Heart right ventricle (tissue), 16 donors: ENCODE results near the gene PLCB1. TPM values are rescaled to one million over a fixed set of nuclear protein-coding genes. Genes with fewer than 3 reads are reported as not detected.

Experiments used
- ATAC-seq, 8 donors: fragments of 200-7000 bp; cut with Tn5 transposase; one replicate each; pipeline ENCODE4 v1.9.1; 2020; ENCODE audit warnings: mild to moderate bottlenecking in 8 of 8, moderate library complexity in 8 of 8, moderate number of reproducible peaks in 1 of 8
- DNase-seq, 2 donors: peaks; one replicate each; pipeline ENCODE4 v3.0.0-alpha.2; 2020
- H3K27ac ChIP-seq, 10 donors: fragments of 200-600 bp; sonication (generic) in 2 of 10; one replicate each; pipeline versions ENCODE4 v1.5.0 to v1.8.0; 2020 to 2022; ENCODE audit warnings: mild to moderate bottlenecking in 3 of 10
- H3K27me3 ChIP-seq, 7 donors: fragments of 200-600 bp; one replicate each; pipeline ENCODE4 v1.8.0; 2021 to 2022; ENCODE audit warnings: mild to moderate bottlenecking in 2 of 7
- H3K36me3 ChIP-seq, 9 donors: fragments of 200-600 bp; sonication (generic) in 1 of 9; one replicate each; pipeline versions ENCODE4 v1.5.0 to v1.8.0; 2020 to 2022; ENCODE audit warnings: mild to moderate bottlenecking in 2 of 9
- H3K4me1 ChIP-seq, 9 donors: fragments of 200-600 bp; sonication (generic) in 1 of 9; one replicate each; pipeline versions ENCODE4 v1.5.0 to v1.8.0; 2020 to 2022; ENCODE audit warnings: mild to moderate bottlenecking in 4 of 9
- H3K4me3 ChIP-seq, 10 donors: fragments of 200-600 bp; sonication (generic) in 2 of 10; one replicate each; pipeline versions ENCODE4 v1.5.0 to v1.8.0; 2020 to 2022; ENCODE audit warnings: mild to moderate bottlenecking in 7 of 10, moderate library complexity in 2 of 10
- H3K9me3 ChIP-seq, 11 donors: fragments of 200-600 bp in 10 of 11; sonication (generic) in 2 of 11; one replicate each; pipeline versions ENCODE4 v1.5.0 to v1.8.0; 2013 to 2022; ENCODE audit warnings: mild to moderate bottlenecking in 2 of 11, control low read depth in 1 of 11, moderate library complexity in 1 of 11
- CTCF ChIP-seq, 9 donors: fragments of 200-600 bp; sonication (generic) in 2 of 9; IDR thresholded peaks; one replicate each; pipeline versions ENCODE4 v1.5.0 to v1.8.0; 2021 to 2022; ENCODE audit warnings: antibody characterized with exemption in 9 of 9, mild to moderate bottlenecking in 5 of 9, moderate library complexity in 1 of 9
- WGBS, 2 donors: extraction: QIAGEN DNeasy Blood & Tissue Kit; methylation state at CpG; one replicate each; pipeline ENCODE4 v1.1.7; 2013; ENCODE audit warnings: inconsistent platforms in 1 of 2; 5-methylcytosine and 5-hydroxymethylcytosine counted together
- intact Hi-C, 10 donors: fragments of 100-400 bp; cut with DNase I; formaldehyde crosslinking; loops; one replicate each; pipeline versions ENCODE4 v1.11.1 to v1.14.2; 2022
- long read RNA-seq, 3 donors: library from polyadenylated mRNA; unstranded; transcript quantifications; one replicate each; pipeline ENCODE4 v2.0.0, GENCODE V29; 2020 to 2021
- polyA plus RNA-seq, 2 donors: library from polyadenylated mRNA; stranded (reverse); fragments of 200-250 nt; gene quantifications; one replicate each; pipeline ENCODE4 v1.2.3, GENCODE V29; 2013
- total RNA-seq, 10 donors: library from RNA; stranded (reverse); fragmentation: NEBNext Ultra II Directional in 3 of 10; extraction: Animal tissue kit (Norgen Biotek cat#: 25700) in 3 of 10; gene quantifications; one replicate each; pipeline versions ENCODE4 v1.2.1 to v1.2.4, GENCODE V29; 2021 to 2023
- donor health status: Arrhythmogenic right ventricular cardiomyopathy.
- donor health status: ischemic (EF 13 %, LVEDD 7.1; RV severe dilation, severe dysfunction).
- donor health status: healthy with polysubstance abuse.
- donor health status: DM: no; HTN: yes; CAD: no.
- donor health status: DM: no; HTN: no; CAD: no.
- donor health status: ischemic (EF 25% LVEDD 6.9; RV normal size, moderate dysfunction).
- donor health status: ischemic (EF 25% LVEDD 5.7; RV mildly dilated, moderate dysfunction).
- donor health status: healthy.
- donor health status: DM: yes; HTN: yes; CAD: no.
- donor health status: Ischemic cardiomyopathy.
- donor health status: ischemic (EF 35%, LVEDD 5.7; RV mildly dilated, moderate dysfunction).
- donor health status: nonischemic (EF 11% LVEDD 7.7; RV severe dilation, severe dysfunction).
- donor health status: DM: yes; HTN: yes; CAD: no.
- donor health status: PGD.
- donor health status: ischemic (EF 29% LVEDD 5.4; RV normal size, mild dysfunction).
- donor health status: nonischemic (EF 23%, LVEDD 6.1; RV moderate dilation, normal function).

PLCB1 gene
- total RNA-seq (10 to 100 TPM in 1 of 10 donors, 1 to 10 TPM in 9; 3.6 to 12.7 (median 7.5) TPM), polyA plus RNA-seq (1 to 10 TPM; 2.2 to 4.6 TPM)
- long read RNA-seq, donor 1, partial matches to known transcripts = 1 of 7 reads
- long read RNA-seq, donor 1, other reads (novel, unspliced or antisense) = 6 of 7 reads
- long read RNA-seq, donor 2, partial matches to known transcripts = 4 of 6 reads
- long read RNA-seq, donor 2, other reads (novel, unspliced or antisense) = 2 of 6 reads
- long read RNA-seq, donor 3, partial matches to known transcripts = 3 of 6 reads
- long read RNA-seq, donor 3, other reads (novel, unspliced or antisense) = 3 of 6 reads

- peaks cover 0 to 31% (median 9%) of the 10 kb centered on the region in 9 donors for H3K4me1 ChIP-seq
- peak within 1 kb of the TSS; percentile 72 to 90 (median 86) for H3K27ac ChIP-seq
- WGBS, 2 donors = 1% methylated on average over 55 to 65 of the region's 65 CpGs
- H3K36me3 ChIP-seq = no peaks in the 10 kb centered on the region
- peak within 1 kb of the TSS; percentile 60 to 95 (median 80) for H3K4me3 ChIP-seq
- H3K27me3 ChIP-seq = peaks cover 0 to 19% (median 0%) of the 10 kb centered on the region in 7 donors
- peak; percentile 89 to 97 (median 94) for ATAC-seq
- intact Hi-C loops = loop anchor here (1.0 to 10.0 kb wide), 18 partner anchors 90 to 590 kb away; no protein-coding TSS in a partner anchor
- H3K9me3 ChIP-seq = no peaks in the 10 kb centered on the region
- peak; percentile 86 to 88 for DNase-seq
- peak; percentile 77 to 91 (median 87) for TF ChIP-seq CTCF (IDR thresholded peaks at IDR 0.05)
Observed at GRCh38 chr20:8131598-8132483, at the start of gene PLCB1. TSS of gene PLCB1 (plus strand) at chr20:8132266. CDS start at chr20:8132652, 386 bp downstream.

- peak in 1 of 2 donors; percentile 9 for DNase-seq
Observed at GRCh38 chr20:8082989-8083388, 49.1 kb upstream of the PLCB1 start.

GRCh38 chr20:8089668-8090067 lies 42.4 kb upstream of the PLCB1 start:
- Histone ChIP-seq H3K4me1 (peaks cover 0 to 10% (median 8%) of the 10 kb centered on the region in 9 donors), H3K9me3 (no peaks in the 10 kb centered on the region), H3K27ac (no peak overlapping the region), H3K27me3 (peaks cover 0 to 5% (median 0%) of the 10 kb centered on the region in 7 donors), H3K36me3 (no peaks in the 10 kb centered on the region), H3K4me3 (no peak overlapping the region)
- intact Hi-C loops = loop anchor here in 1 of 10 donors (5.0 kb wide), 1 partner anchor 1042 kb away; no protein-coding TSS in a partner anchor
- no peak for TF ChIP-seq CTCF (IDR thresholded peaks at IDR 0.05)
- no peak for DNase-seq
- ATAC-seq = no peak
- 58 to 69% methylated on average over 5 of the region's 5 CpGs for WGBS, 2 donors

More at GRCh38 chr20:8082989-8083388, 49.1 kb upstream of the PLCB1 start:
- peak in 7 of 8 donors; percentile 80 to 94 (median 82) for ATAC-seq
- no peaks in the 10 kb centered on the region for H3K36me3 ChIP-seq
- H3K27me3 ChIP-seq = no peaks in the 10 kb centered on the region
- H3K4me1 ChIP-seq = peaks cover 0 to 9% (median 0%) of the 10 kb centered on the region in 9 donors
- H3K27ac ChIP-seq = no peak overlapping the region
- H3K4me3 ChIP-seq = no peak overlapping the region
- TF ChIP-seq CTCF (IDR thresholded peaks at IDR 0.05) = no peak
- intact Hi-C loops = no loop called here
- no peaks in the 10 kb centered on the region for H3K9me3 ChIP-seq

DNA sequence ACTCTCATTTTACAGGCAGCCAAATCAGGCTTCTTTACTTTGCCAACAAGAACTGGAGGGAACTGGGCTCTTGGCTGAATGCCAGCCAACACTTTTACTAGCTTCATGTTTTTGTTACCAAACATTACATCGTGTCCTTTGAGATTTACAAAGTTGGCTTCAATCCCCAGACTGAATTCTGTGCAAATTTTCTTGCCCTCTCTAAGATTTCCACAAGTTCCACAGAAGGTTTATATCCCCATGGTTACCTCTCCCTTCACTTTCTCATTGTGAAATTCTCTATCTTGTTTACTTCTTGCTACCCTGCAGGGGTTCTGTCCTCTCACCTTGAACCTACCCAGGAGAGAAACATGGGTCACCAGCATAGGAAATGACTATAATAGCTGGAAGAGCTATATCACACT lies 37.6 kb upstream of the PLCB1 start:
- peaks cover 0 to 5% (median 0%) of the 10 kb centered on the region in 7 donors for H3K27me3 ChIP-seq
- H3K9me3 ChIP-seq = no peaks in the 10 kb centered on the region
- intact Hi-C loops = no loop called here
- peaks cover 0 to 15% (median 12%) of the 10 kb centered on the region in 9 donors for H3K4me1 ChIP-seq
- H3K36me3 ChIP-seq = no peaks in the 10 kb centered on the region
- no peak for TF ChIP-seq CTCF (IDR thresholded peaks at IDR 0.05)
- no peak overlapping the region for H3K27ac ChIP-seq
- ATAC-seq = peak in 6 of 8 donors; percentile 44 to 77 (median 58)
- DNase-seq = peak; percentile 22 to 71
- H3K4me3 ChIP-seq = no peak overlapping the region
- WGBS, 2 donors = 21 to 29% methylated on average over 1 of the region's 1 CpG
